ENCODE data around the gene TIAM2.

- no peak for TF ChIP-seq CTCF (IDR thresholded peaks at IDR 0.05; ENCODE audit: poor library complexity)
- TF ChIP-seq EZH2 (IDR thresholded peaks at IDR 0.05; ENCODE audit: borderline replicate concordance), result no peak
Measured at GRCh38 chr6:155116571-155116910, 121.4 kb downstream of the TIAM2 start.

Measured in hepatocyte (in vitro differentiated cells).